Endothelial cell of hepatic sinusoid (primary cell): ENCODE measurements around the gene ABCD4.

ENCODE experiments used
- in situ Hi-C: cut with HindIII; loops from 2 replicates; pipeline ENCODE4 v1.10.0; 2017; ENCODE audit warnings: low sequenced_read_pairs

ABCD4 gene

DNA sequence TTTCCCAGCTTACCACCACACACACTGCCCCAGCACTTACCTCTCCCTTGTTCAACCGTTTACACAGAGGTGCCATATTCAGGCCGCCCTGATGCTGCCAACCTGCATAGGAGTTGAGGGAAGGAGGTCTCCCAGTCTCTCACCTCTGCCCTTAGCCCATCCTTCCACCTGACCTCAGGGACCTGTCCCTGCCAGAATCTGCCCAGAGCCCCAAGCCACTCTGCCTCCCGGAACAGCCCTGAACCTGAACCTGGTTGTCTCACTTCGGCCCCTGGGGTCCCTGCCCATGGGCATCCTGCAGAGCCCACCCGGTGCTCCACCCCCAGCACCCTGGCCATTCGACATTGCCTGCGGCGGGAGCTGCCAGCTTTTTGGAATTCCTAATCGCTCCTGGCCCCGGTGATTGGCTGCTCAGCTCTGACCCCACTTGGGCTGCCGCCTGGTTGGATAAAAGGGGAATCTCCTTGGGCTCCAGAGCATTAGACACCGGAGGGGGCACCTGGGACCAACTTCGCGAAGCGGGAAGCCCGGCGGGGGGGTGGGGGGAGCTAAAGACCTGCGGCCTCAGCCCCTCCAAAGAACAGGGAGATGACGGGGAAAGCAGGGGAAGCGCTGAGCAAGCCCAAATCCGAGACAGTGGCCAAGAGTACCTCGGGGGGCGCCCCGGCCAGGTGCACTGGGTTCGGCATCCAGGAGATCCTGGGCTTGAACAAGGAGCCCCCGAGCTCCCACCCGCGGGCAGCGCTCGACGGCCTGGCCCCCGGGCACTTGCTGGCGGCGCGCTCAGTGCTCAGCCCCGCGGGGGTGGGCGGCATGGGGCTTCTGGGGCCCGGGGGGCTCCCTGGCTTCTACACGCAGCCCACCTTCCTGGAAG, 63.5 kb downstream of the ABCD4 start, which contains the start of gene VSX2:
Gene VSX2, plus strand, starts transcription at position 476 of the 874 bp plus-strand sequence. Its CDS starts 113 bp downstream, at position 589.
- in situ Hi-C loops = no loop called here

DNA sequence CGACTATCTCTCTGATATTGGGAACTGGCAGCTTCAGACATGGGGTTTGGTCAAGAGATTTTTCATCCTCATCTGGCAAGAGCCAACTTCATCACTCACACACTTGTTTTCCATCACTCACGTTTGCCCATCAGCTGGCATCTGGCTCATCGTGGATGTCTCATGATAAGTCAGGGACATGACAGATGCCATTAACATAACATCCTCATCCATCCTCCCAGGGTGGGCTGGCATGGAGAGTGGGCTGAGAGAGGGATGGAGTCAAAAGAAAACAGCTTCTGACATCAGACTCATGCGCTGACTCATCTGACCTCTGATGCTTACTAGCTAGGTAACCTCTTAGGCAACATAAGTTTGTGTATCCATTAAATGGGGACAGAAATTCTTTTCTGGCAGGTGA, 65.3 kb downstream of the ABCD4 start:
- in situ Hi-C loops = no loop called here
